NCI-H510A treated with DMSO at 0.1 percent for 48 hours (cell line): ENCODE data around the gene INHBC.
A peak's percentile ranks its signal among the peaks of the same experiment; 100 is the strongest.

Experiments used
- DNase-seq: peaks from one replicate; lab custom pipeline; 2025; lab: John Stamatoyannopoulos, UW

The INHBC gene

GRCh38 chr12:57454566-57455373 lies 20.2 kb downstream of the INHBC start, which contains the start of gene INHBE:
INHBE (plus strand) TSS chr12:57455307; CDS start chr12:57455537, 230 bp downstream.
- DNase-seq, result peak; percentile 95

- DNase-seq, result peak; percentile 95
These were observed 21.0 kb downstream of the INHBC start for GRCh38 chr12:57455374-57456144.

DNA sequence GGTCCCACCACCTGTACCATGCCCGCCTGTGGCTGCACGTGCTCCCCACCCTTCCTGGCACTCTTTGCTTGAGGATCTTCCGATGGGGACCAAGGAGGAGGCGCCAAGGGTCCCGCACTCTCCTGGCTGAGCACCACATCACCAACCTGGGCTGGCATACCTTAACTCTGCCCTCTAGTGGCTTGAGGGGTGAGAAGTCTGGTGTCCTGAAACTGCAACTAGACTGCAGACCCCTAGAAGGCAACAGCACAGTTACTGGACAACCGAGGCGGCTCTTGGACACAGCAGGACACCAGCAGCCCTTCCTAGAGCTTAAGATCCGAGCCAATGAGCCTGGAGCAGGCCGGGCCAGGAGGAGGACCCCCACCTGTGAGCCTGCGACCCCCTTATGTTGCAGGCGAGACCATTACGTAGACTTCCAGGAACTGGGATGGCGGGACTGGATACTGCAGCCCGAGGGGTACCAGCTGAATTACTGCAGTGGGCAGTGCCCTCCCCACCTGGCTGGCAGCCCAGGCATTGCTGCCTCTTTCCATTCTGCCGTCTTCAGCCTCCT lies 21.6 kb downstream of the INHBC start:
- peak; percentile 83 for DNase-seq

DNA sequence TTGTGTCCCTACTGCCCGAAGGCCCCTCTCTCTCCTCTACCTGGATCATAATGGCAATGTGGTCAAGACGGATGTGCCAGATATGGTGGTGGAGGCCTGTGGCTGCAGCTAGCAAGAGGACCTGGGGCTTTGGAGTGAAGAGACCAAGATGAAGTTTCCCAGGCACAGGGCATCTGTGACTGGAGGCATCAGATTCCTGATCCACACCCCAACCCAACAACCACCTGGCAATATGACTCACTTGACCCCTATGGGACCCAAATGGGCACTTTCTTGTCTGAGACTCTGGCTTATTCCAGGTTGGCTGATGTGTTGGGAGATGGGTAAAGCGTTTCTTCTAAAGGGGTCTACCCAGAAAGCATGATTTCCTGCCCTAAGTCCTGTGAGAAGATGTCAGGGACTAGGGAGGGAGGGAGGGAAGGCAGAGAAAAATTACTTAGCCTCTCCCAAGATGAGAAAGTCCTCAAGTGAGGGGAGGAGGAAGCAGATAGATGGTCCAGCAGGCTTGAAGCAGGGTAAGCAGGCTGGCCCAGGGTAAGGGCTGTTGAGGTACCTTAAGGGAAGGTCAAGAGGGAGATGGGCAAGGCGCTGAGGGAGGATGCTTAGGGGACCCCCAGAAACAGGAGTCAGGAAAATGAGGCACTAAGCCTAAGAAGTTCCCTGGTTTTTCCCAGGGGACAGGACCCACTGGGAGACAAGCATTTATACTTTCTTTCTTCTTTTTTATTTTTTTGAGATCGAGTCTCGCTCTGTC lies 22.3 kb downstream of the INHBC start:
- no peak for DNase-seq

DNA sequence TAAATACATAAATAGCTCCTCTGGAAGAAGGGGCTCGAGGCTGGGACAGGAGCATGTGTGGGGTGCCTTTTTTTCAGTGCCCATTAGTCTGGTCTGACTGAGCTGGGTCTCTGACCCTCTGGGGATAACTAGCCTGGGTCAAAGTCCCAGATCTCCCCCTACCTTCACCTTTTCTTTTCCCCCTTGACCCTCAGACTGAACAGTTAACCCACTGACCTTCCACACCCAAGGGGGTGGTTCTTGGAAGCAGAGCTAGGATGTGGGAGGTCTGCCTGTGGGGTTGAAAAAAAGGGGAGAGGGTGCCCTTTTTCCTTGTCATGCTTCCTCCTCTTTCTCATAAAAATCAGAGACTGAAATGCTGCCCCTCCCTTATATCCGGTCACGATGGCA lies 24.1 kb downstream of the INHBC start:
- no peak for DNase-seq

- DNase-seq, result peak; percentile 99
These were observed 24.6 kb downstream of the INHBC start for GRCh38 chr12:57459055-57459749.

DNA sequence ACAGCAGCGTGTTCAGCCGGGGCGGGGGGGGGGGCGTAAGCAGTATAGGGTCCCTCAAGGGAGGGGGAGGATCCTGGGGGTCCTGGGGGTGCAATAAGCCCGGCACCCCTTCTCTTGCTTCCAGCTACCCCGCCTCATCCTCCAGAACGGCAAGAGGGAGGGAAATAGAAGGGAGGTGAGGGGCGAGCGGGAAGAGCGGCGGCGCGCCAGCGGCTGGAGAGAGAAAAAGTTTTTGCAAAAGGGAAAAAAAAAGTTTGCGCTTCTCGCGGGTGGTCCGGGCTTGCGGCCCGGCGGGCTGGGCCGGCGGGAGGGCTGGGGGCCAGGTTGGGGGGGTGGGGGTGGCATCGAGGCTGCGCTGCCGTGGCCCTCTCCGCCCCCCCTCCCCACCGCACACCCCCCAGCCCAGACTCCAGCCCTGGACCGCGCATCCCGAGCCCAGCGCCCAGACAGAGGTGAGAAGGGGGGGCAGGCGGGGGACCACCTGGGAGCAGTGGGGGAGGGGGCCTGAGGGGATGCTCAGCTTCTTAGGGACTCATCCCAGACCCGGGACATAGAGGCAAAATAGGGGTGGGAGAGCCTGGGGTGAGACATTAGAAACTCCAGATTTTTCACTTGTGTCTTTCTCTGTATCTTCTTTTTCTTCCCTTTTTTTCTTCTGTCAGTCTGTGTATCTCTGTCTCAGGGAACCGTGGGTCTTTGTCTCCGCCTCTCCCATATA lies 25.3 kb downstream of the INHBC start, which contains the start of gene GLI1:
Gene GLI1 (plus strand): TSS at position 36 of the 718 bp plus-strand sequence. CDS start 3,907 bp downstream, outside the sequence.
- no peak for DNase-seq

GRCh38 chr12:57460468-57460784 lies 25.8 kb downstream of the INHBC start:
- DNase-seq, result no peak

DNA sequence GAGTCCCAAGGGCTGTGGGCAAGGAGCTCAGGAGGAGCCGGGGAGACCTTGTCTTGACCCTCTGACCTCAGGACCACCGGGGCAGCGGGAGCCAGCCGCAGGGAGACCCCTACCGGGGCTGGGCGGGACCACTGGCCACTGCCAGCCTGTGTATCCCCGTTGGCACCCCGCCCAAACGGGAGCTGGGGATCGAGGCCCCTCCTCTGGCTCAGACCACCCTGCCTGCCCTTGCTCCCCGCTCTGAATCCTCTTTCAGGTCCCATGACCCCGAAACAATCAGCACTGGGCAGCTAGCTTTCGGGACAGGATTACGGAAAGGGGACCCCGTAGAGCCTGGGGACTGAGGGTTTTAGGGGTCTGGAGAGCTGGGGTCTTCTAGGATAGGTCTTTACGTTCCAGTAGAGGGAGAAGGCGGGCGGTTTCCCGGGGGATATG lies 26.3 kb downstream of the INHBC start:
- no peak for DNase-seq

- peak; percentile 41 for DNase-seq
These were observed 26.8 kb downstream of the INHBC start for GRCh38 chr12:57461276-57461916.

DNA sequence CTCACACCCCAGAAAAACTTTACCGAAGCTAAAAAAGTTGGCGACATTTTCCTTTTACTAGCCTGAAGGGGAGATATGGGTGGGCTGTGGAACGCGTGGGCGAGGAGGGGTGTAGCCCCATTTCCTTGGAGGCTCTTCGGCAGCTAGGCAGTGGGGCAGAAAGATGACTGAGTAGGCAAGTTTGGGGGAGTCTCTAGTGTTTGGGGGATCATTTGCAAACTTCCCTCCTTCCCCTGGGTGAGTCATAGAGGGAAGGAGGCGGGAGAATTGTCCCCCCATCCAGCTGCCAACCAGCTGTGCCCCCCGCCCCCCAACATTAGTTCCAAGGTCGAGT lies 27.3 kb downstream of the INHBC start:
- DNase-seq, result no peak

DNA sequence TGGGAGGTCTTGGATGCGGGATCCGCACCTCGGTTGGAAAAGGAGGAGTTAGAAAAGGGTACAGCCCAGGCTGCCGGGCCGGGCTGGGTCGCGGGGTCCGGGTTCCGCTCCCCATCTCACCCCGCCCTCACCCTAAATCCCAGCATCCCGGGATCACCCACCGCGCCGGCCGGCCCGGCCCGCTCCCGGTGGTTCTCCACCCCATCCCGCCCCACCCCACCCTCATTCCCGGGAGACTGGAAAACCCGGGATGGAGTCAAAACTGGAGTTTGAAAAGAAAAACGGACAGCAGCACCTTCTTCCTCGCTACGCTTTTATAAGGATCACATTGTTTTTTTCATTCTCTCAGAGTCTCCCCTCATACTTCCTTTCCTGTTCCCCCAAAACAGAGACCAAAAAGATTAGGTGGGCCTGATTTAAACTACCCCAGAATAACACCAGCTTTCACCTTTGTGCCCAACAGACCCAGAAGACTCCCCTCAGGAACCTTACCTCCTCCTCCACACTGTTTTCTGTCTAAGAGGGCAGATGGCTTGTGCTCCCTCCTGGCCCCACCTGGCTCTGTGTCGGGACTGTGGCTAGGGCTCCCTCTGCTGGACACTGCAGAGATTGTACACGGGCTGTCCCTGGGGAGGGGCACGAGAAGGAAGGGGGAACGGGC lies 27.8 kb downstream of the INHBC start:
- DNase-seq, result peak; percentile 97

DNA sequence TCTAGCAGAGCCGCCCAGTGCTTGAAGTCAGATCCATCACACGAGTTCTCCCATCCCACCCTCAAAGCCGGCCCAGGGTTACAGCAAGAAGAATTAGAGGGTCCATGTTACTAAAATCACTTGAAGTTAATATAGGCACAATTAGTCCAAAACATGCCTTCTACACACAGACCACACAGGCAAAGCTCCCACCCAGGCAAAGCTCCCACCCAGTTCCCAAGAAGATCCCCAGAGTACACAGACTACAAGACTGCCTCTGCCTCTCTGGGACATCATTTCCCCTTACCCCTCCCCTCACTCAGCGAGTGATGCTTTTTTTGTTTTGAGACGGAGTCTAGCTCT lies 28.3 kb downstream of the INHBC start:
- DNase-seq, result no peak

DNA sequence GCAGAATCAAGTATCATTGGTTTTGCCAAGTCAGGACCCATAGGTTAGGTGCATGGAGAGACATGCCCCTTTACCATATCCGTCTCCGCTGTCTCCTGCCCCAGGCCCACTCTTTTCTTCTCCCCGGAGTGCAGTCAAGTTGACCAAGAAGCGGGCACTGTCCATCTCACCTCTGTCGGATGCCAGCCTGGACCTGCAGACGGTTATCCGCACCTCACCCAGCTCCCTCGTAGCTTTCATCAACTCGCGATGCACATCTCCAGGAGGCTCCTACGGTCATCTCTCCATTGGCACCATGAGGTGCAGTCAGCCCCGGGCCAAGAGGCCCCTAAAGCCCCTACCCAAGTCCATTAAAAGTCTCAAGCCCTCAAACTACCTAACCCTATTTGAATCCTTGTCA lies 30.0 kb downstream of the INHBC start:
- DNase-seq, result no peak

DNA sequence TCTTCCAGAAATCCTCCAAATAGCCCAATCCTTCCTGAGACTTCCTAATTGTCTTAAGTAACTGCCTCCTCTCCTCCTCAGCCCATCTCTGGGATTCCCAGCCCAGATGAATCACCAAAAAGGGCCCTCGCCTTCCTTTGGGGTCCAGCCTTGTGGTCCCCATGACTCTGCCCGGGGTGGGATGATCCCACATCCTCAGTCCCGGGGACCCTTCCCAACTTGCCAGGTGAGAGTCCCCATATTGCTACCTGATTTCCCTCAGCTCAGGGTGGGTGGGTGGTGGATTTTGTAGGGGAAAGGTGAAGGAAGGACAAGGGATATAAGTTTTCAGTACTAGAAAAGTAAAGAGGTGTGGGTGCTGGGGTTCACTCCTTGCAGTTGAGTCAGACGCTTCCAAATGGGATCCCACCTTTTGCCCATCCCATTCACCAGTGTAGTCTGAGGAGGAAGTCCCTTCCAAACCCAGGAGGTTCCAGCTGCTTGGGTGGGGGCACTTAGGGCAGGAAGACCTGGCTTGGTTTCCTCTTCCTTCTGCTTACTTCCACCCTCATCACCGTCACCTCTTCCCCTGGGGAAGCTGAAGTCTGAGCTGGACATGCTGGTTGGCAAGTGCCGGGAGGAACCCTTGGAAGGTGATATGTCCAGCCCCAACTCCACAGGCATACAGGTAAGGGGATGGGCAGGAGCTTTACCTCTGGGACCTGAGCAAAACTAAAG lies 30.6 kb downstream of the INHBC start:
- no peak for DNase-seq

GRCh38 chr12:57465747-57466505 lies 31.3 kb downstream of the INHBC start:
- DNase-seq, result no peak

GRCh38 chr12:57467212-57467874 lies 32.8 kb downstream of the INHBC start:
- no peak for DNase-seq

DNA sequence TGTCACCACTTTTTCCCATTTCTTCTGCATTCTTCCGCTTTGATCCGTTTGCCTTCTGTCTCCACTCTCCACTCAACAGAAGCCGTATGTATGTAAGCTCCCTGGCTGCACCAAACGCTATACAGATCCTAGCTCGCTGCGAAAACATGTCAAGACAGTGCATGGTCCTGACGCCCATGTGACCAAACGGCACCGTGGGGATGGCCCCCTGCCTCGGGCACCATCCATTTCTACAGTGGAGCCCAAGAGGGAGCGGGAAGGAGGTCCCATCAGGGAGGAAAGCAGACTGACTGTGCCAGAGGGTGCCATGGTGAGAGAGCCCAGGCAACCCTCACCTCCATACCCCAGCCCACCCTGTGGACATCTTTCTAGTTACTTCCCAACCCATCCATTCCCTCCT lies 33.3 kb downstream of the INHBC start:
- DNase-seq, result no peak
